HEK293T (cell line): Measurements from ENCODE around the gene FRZB.

ENCODE experiments used
- ARNT ChIP-seq: fragments of 450-650 bp; IDR thresholded peaks from 2 replicates; pipeline ENCODE4 v1.6.1; 2017; ENCODE audit warnings: mild to moderate bottlenecking
- ELF4 ChIP-seq: fragments of 450-650 bp; IDR thresholded peaks from 2 replicates; pipeline ENCODE4 v1.6.1; 2017; ENCODE audit warnings: antibody characterized with exemption
- FOXK2 ChIP-seq: fragments of 450-650 bp; IDR thresholded peaks from 2 replicates; pipeline ENCODE4 v1.6.1; 2016; ENCODE audit warnings: mild to moderate bottlenecking
- HDGF ChIP-seq: fragments of 450-650 bp; IDR thresholded peaks from 2 replicates; pipeline ENCODE4 v1.6.1; 2017; ENCODE audit warnings: antibody characterized with exemption, borderline replicate concordance
- L3MBTL2 ChIP-seq: fragments of 450-650 bp; conservative IDR thresholded peaks from 2 replicates; pipeline ENCODE4 v1.6.1; 2016; ENCODE audit warnings: mild to moderate bottlenecking
- LEF1 ChIP-seq: fragments of 450-650 bp; IDR thresholded peaks from 2 replicates; pipeline ENCODE4 v1.6.1; 2017; ENCODE audit warnings: mild to moderate bottlenecking, borderline replicate concordance
- NFRKB ChIP-seq: fragments of 450-650 bp; IDR thresholded peaks from 2 replicates; pipeline ENCODE4 v1.6.1; 2016; ENCODE audit warnings: mild to moderate bottlenecking, moderate library complexity
- SP1 ChIP-seq: fragments of 450-650 bp; IDR thresholded peaks from 2 replicates; pipeline ENCODE4 v1.6.1; 2017
- TARDBP ChIP-seq: fragments of 450-650 bp; IDR thresholded peaks from 2 replicates; pipeline ENCODE4 v1.6.1; 2016
- ZNF384 ChIP-seq: fragments of 450-650 bp; IDR thresholded peaks from 2 replicates; pipeline ENCODE4 v1.6.1; 2016
- TF ChIP-seq, protein P1 (sequence below): fragments of 450-650 bp; IDR thresholded peaks from 2 replicates; pipeline ENCODE4 v1.6.1; 2016

DNA sequence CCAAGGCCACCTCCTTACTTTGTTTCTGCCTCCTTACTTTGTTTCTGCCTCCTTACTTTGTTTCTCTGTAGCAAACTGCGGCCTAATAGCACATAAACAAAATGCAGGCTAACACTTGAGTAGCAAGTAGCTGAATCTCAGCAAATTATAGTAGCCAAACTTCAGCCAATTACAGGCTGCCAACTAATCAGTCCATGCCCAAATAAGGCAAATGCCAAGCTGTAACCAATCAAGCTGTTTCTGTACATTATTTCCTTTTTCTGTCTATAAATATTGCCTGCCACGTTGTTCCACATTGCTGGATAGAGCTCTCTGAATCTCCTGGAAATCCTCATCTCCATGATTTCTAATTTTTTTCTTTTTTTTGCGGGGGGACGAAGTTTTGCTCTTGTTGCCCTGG is 28.7 kb upstream of the FRZB start:
- no peak for TF ChIP-seq SP1
- no peak for TF ChIP-seq TARDBP
- no peak for TF ChIP-seq ZNF384
- no peak for TF ChIP-seq LEF1
- no peak for TF ChIP-seq ELF4
- no peak for TF ChIP-seq NFRKB
- TF ChIP-seq ARNT, result no peak
- no peak for TF ChIP-seq L3MBTL2
- TF ChIP-seq FOXK2, result no peak
- TF ChIP-seq, protein P1, sequence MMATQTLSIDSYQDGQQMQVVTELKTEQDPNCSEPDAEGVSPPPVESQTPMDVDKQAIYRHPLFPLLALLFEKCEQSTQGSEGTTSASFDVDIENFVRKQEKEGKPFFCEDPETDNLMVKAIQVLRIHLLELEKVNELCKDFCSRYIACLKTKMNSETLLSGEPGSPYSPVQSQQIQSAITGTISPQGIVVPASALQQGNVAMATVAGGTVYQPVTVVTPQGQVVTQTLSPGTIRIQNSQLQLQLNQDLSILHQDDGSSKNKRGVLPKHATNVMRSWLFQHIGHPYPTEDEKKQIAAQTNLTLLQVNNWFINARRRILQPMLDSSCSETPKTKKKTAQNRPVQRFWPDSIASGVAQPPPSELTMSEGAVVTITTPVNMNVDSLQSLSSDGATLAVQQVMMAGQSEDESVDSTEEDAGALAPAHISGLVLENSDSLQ, result no peak
- no peak for TF ChIP-seq HDGF
